ENCODE results near the gene PAPPA.

Gene PAPPA

DNA sequence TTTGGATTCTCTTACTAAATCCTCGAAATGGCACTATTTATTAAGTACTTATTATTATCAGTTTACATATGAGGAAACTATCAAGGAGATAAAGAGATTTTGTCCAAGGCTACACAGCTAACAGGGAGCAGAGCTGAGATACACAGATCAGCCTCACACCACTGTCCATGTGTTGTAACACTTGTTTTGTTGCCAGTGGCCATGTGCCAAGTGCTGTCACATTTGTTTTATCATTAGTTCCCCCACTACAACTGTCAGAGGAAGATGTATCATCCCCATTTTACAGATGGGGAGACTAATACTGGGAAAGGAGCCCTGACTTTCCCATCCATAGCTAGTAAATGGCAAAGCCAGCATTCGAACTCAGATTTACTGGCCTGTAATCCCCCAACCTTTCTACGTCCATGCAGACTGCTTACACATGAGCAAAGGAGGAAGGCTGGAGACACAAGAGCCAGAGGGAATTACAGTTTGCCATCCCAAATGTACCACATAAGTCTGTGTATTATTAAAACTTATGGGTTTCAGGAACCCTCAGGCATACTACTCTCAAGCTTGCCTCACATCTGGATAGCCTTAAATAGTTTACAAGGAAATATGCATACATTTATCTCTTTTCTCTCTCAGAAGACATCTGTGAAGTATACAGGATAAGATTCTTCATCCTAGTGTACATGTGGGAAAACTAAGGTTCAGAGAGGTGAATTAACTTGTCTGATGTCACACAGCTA, 25.1 kb downstream of the PAPPA start:
- Histone ChIP-seq H3K79me2 (ENCODE audit: insufficient read depth, low read length) (no peaks in the 10 kb centered on the region), H3K9me3 (ENCODE audit: insufficient read depth, low read length) (no peaks in the 10 kb centered on the region), H3K4me3 (ENCODE audit: insufficient read depth, low read length, poor library complexity, severe bottlenecking) (no peak overlapping the region), H3K36me3 (ENCODE audit: low read length) (no peaks in the 10 kb centered on the region), H3F3A (ENCODE audit: insufficient read depth) (no peaks in the 10 kb centered on the region), H3K4me2 (ENCODE audit: low read depth, low read length, poor library complexity, severe bottlenecking) (no peak overlapping the region), H2AFZ (ENCODE audit: low read depth, low read length, severe bottlenecking) (no peak overlapping the region), H3K27me3 (ENCODE audit: low read length) (no peaks in the 10 kb centered on the region), H4K20me1 (ENCODE audit: low read depth, low read length) (no peaks in the 10 kb centered on the region), H3K9ac (ENCODE audit: low read length) (no peak overlapping the region), H3K9me2 (replicated peaks; ENCODE audit: insufficient read depth, low read length) (no peaks in the 10 kb centered on the region), H3K27ac (ENCODE audit: low read depth, low read length) (no peak overlapping the region)
- TF ChIP-seq EZH2phosphoT487 (conservative IDR thresholded peaks at IDR 0.05; ENCODE audit: low read length) = no peak

DNA sequence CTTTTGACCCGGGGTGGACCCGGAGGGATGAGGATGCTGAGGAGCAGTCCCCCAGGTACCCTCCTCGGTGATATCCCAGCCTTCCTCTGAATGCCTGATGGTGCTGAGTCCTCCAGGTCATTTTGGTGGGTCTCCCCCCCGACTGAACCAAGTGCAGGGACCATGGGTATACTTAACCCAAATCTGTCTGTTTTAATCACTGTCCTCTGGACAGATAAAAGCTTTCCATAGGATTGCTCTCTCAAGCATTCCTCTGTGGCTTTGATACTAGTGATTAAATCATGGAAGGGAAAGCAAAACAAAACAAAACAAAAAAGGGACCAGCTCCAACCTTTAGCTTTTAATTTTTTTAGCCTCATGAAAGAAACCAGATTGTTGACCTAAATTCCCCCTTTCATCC, 26.0 kb downstream of the PAPPA start:
- H3K9ac ChIP-seq (ENCODE audit: low read length) = no peak overlapping the region

DNA sequence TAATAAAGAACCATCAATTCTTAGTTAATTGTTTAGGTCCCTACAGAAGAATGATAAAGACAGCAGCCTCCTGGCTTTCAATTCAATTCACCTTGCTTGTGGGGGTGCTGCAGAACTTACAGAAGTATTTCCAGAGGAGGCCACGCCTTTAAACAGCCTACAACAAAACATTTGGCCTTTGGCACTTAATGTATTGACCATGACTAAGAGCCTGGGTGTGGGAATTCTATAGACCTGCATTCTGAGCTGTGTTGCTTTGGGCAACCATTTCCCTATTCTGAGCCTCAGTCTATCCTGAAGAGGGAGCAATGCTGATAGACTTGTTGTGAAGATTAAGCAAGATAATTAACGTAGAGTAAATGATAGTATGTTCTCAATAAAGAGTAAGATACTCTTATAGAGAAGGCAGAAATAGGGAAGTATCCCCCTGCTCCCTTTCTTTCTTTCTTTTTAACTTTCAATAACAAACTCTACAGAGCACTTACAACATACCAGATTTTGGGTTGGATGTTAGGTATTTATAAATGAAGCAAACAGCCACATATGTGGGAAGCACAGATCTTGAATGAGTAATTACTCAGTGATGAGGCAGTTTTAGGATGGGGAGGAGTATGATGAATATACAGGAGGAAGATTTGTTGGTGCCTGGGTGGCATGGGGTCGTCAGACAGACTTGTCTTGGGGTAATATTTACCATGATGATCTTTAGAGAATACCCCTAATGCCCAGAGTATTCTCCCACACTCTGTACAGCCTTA, 28.4 kb downstream of the PAPPA start:
- Histone ChIP-seq H3F3A (ENCODE audit: insufficient read depth) (no peaks in the 10 kb centered on the region), H3K36me3 (ENCODE audit: low read length) (no peaks in the 10 kb centered on the region), H2AFZ (ENCODE audit: low read depth, low read length, severe bottlenecking) (no peak overlapping the region), H3K4me2 (ENCODE audit: low read depth, low read length, poor library complexity, severe bottlenecking) (no peak overlapping the region), H3K79me2 (ENCODE audit: insufficient read depth, low read length) (no peaks in the 10 kb centered on the region), H4K20me1 (ENCODE audit: low read depth, low read length) (no peaks in the 10 kb centered on the region), H3K27me3 (ENCODE audit: low read length) (no peaks in the 10 kb centered on the region), H3K9ac (ENCODE audit: low read length) (no peak overlapping the region), H3K27ac (ENCODE audit: low read depth, low read length) (no peak overlapping the region), H3K9me2 (replicated peaks; ENCODE audit: insufficient read depth, low read length) (no peaks in the 10 kb centered on the region), H3K4me3 (ENCODE audit: insufficient read depth, low read length, poor library complexity, severe bottlenecking) (no peak overlapping the region), H3K9me3 (ENCODE audit: insufficient read depth, low read length) (no peaks in the 10 kb centered on the region)
- TF ChIP-seq EZH2phosphoT487 (conservative IDR thresholded peaks at IDR 0.05; ENCODE audit: low read length) = no peak
- TF ChIP-seq, protein P1, sequence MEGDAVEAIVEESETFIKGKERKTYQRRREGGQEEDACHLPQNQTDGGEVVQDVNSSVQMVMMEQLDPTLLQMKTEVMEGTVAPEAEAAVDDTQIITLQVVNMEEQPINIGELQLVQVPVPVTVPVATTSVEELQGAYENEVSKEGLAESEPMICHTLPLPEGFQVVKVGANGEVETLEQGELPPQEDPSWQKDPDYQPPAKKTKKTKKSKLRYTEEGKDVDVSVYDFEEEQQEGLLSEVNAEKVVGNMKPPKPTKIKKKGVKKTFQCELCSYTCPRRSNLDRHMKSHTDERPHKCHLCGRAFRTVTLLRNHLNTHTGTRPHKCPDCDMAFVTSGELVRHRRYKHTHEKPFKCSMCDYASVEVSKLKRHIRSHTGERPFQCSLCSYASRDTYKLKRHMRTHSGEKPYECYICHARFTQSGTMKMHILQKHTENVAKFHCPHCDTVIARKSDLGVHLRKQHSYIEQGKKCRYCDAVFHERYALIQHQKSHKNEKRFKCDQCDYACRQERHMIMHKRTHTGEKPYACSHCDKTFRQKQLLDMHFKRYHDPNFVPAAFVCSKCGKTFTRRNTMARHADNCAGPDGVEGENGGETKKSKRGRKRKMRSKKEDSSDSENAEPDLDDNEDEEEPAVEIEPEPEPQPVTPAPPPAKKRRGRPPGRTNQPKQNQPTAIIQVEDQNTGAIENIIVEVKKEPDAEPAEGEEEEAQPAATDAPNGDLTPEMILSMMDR (IDR thresholded peaks at IDR 0.05; ENCODE audit: insufficient read depth, low read length, poor library complexity, severe bottlenecking) = no peak

More for the DNA sequence above, 26.0 kb downstream of the PAPPA start:
- no peaks in the 10 kb centered on the region for H3K79me2 ChIP-seq (ENCODE audit: insufficient read depth, low read length)
- no peaks in the 10 kb centered on the region for H3F3A ChIP-seq (ENCODE audit: insufficient read depth)
- no peaks in the 10 kb centered on the region for H3K9me2 ChIP-seq (replicated peaks; ENCODE audit: insufficient read depth, low read length)
- H3K27ac ChIP-seq (ENCODE audit: low read depth, low read length) = no peak overlapping the region
- H2AFZ ChIP-seq (ENCODE audit: low read depth, low read length, severe bottlenecking) = no peak overlapping the region
- no peaks in the 10 kb centered on the region for H3K9me3 ChIP-seq (ENCODE audit: insufficient read depth, low read length)
- no peaks in the 10 kb centered on the region for H3K27me3 ChIP-seq (ENCODE audit: low read length)
- H3K4me2 ChIP-seq (ENCODE audit: low read depth, low read length, poor library complexity, severe bottlenecking) = no peak overlapping the region
- H3K36me3 ChIP-seq (ENCODE audit: low read length) = no peaks in the 10 kb centered on the region
- TF ChIP-seq, protein P1 (IDR thresholded peaks at IDR 0.05; ENCODE audit: insufficient read depth, low read length, poor library complexity, severe bottlenecking) = no peak
- TF ChIP-seq EZH2phosphoT487 (conservative IDR thresholded peaks at IDR 0.05; ENCODE audit: low read length) = no peak
- H4K20me1 ChIP-seq (ENCODE audit: low read depth, low read length) = no peaks in the 10 kb centered on the region
- no peak overlapping the region for H3K4me3 ChIP-seq (ENCODE audit: insufficient read depth, low read length, poor library complexity, severe bottlenecking)

DNA sequence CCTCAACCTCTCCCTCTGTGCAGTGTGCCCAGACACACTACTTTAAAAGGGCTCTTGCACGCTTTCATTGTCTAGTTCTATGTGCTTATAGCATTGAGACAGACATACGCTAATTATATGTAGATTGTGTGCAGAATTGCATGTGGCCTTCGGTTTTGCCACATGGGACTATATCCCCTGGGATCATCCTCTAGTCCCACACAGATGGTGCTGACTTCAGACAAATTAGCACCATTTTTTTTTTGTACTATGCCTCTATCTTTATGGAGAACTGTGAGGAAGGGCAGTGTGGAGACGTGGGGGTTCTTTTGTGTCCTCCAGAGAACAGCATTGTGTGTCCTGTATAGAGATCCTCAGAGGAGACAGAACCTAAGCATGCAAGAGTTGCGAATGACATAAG, 29.3 kb downstream of the PAPPA start:
- Histone ChIP-seq H3K9ac (ENCODE audit: low read length) (no peak overlapping the region), H3K36me3 (ENCODE audit: low read length) (no peaks in the 10 kb centered on the region), H2AFZ (ENCODE audit: low read depth, low read length, severe bottlenecking) (no peak overlapping the region), H4K20me1 (ENCODE audit: low read depth, low read length) (no peaks in the 10 kb centered on the region), H3K27me3 (ENCODE audit: low read length) (no peaks in the 10 kb centered on the region), H3K9me3 (ENCODE audit: insufficient read depth, low read length) (no peaks in the 10 kb centered on the region), H3K9me2 (replicated peaks; ENCODE audit: insufficient read depth, low read length) (no peaks in the 10 kb centered on the region), H3F3A (ENCODE audit: insufficient read depth) (no peaks in the 10 kb centered on the region), H3K4me2 (ENCODE audit: low read depth, low read length, poor library complexity, severe bottlenecking) (no peak overlapping the region), H3K4me3 (ENCODE audit: insufficient read depth, low read length, poor library complexity, severe bottlenecking) (no peak overlapping the region), H3K79me2 (ENCODE audit: insufficient read depth, low read length) (no peaks in the 10 kb centered on the region), H3K27ac (ENCODE audit: low read depth, low read length) (no peak overlapping the region)
- TF ChIP-seq, protein P1 (IDR thresholded peaks at IDR 0.05; ENCODE audit: insufficient read depth, low read length, poor library complexity, severe bottlenecking) = no peak
- TF ChIP-seq EZH2phosphoT487 (conservative IDR thresholded peaks at IDR 0.05; ENCODE audit: low read length) = no peak

All from SU-DHL-6 (cell line).